ENCODE measurements around the gene CHAD.

DNA sequence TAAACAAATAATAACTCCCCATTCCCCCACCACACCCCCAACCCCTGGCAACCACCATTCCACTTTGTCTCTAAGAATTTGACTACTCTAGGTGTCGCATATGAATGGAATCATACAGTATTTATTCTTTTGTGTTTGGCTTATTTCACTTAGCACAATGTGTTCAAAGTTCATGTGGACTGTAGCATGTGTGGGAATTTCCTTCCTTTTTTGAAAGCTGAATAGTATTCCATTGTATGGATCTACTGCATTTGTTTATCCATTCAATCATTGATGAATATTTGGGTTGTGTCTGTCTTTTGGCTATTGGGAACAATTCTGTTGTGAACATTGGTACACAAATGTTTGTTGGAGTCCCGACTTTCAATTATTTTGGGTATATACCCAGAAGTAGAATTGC lies 45.9 kb downstream of the CHAD start:
- TF ChIP-seq, protein P1, sequence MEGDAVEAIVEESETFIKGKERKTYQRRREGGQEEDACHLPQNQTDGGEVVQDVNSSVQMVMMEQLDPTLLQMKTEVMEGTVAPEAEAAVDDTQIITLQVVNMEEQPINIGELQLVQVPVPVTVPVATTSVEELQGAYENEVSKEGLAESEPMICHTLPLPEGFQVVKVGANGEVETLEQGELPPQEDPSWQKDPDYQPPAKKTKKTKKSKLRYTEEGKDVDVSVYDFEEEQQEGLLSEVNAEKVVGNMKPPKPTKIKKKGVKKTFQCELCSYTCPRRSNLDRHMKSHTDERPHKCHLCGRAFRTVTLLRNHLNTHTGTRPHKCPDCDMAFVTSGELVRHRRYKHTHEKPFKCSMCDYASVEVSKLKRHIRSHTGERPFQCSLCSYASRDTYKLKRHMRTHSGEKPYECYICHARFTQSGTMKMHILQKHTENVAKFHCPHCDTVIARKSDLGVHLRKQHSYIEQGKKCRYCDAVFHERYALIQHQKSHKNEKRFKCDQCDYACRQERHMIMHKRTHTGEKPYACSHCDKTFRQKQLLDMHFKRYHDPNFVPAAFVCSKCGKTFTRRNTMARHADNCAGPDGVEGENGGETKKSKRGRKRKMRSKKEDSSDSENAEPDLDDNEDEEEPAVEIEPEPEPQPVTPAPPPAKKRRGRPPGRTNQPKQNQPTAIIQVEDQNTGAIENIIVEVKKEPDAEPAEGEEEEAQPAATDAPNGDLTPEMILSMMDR (IDR thresholded peaks at IDR 0.05; ENCODE audit: low read length) = no peak
- no peak for TF ChIP-seq EZH2 (optimal IDR thresholded peaks at IDR 0.05; ENCODE audit: low read depth, low read length)
- TF ChIP-seq EZH2phosphoT487 (IDR thresholded peaks at IDR 0.05; ENCODE audit: low read length) = no peak
